Stimulated activated naive CD8-positive, alpha-beta T cell treated with anti-CD3 and anti-CD28 coated beads, Interleukin-15, Interleukin-2, amounts not matched to agents 100 ng/mL and 50 ng/mL, for 24 hours (primary cell): Measurements from ENCODE around the gene KRTAP19-6.

ENCODE experiments used
- H3K27ac Mint-ChIP-seq: one replicate; pipeline ENCODE4 v1.8.0; 2021; ENCODE audit warnings: mild to moderate bottlenecking, mixed read lengths
- H3K27me3 Mint-ChIP-seq: one replicate; pipeline ENCODE4 v1.8.0; 2021; ENCODE audit warnings: mixed read lengths
- H3K36me3 Mint-ChIP-seq: one replicate; pipeline ENCODE4 v1.8.0; 2021; ENCODE audit warnings: low read depth, mixed read lengths
- H3K4me1 Mint-ChIP-seq: one replicate; pipeline ENCODE4 v1.8.0; 2021; ENCODE audit warnings: low read depth, mixed read lengths
- H3K4me3 Mint-ChIP-seq: one replicate; pipeline ENCODE4 v1.8.0; 2021; ENCODE audit warnings: mild to moderate bottlenecking, mixed read lengths
- H3K9me3 Mint-ChIP-seq: one replicate; pipeline ENCODE4 v1.8.0; 2021; ENCODE audit warnings: mixed read lengths

The KRTAP19-6 gene, protein sequence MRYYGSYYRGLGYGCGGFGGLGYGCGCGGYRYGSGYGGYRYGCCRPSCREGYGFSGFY

DNA sequence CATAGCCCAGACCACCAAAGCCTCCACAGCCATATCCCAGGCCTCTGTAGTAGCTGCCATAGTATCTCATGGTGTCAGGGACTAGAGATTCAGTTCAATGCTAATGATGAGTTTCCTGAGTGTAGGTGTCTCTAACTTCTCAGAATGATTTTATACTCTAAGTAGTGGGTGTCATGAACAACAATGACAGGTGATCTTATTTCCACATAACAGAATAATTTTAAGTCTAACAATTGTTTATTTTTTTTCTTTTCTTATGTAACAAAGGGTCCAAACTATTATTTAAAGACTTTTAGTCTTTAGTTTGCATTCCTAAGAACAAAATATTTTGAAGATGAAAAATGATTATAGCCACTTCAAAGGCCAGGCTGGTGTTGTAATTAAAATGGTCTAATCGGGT is at the start of gene KRTAP19-6:
KRTAP19-6 (minus strand) TSS at position 101 of the 400 bp plus-strand sequence; CDS start at position 70, 31 bp downstream.
- no peak within 1 kb of the TSS for H3K27ac Mint-ChIP-seq

GRCh38 chr21:30590297-30590696 is 48.6 kb upstream of the KRTAP19-6 start, which contains the start of gene KRTAP22-2:
Gene KRTAP22-2, minus strand, starts transcription at chr21:30590397.
- H3K36me3 Mint-ChIP-seq: no peaks in the 10 kb centered on the region

More for the DNA sequence above, at the start of gene KRTAP19-6:
- Mint-ChIP-seq H3K4me1 (no peaks in the 10 kb centered on the region), H3K4me3 (no peak within 1 kb of the TSS), H3K9me3 (peaks cover 12% of the 10 kb centered on the region), H3K36me3 (no peaks in the 10 kb centered on the region), H3K27me3 (no peaks in the 10 kb centered on the region)

GRCh38 chr21:30582870-30583269 is 41.2 kb upstream of the KRTAP19-6 start:
- H3K4me1 Mint-ChIP-seq: no peaks in the 10 kb centered on the region
- H3K27ac Mint-ChIP-seq: no peak overlapping the region
- H3K4me3 Mint-ChIP-seq: no peak overlapping the region
- no peaks in the 10 kb centered on the region for H3K36me3 Mint-ChIP-seq
- H3K27me3 Mint-ChIP-seq: no peaks in the 10 kb centered on the region
- no peaks in the 10 kb centered on the region for H3K9me3 Mint-ChIP-seq

More at GRCh38 chr21:30590297-30590696, 48.6 kb upstream of the KRTAP19-6 start, which contains the start of gene KRTAP22-2:
- Mint-ChIP-seq H3K4me1 (no peaks in the 10 kb centered on the region), H3K9me3 (no peaks in the 10 kb centered on the region), H3K27ac (no peak within 1 kb of the TSS), H3K4me3 (no peak within 1 kb of the TSS), H3K27me3 (no peaks in the 10 kb centered on the region)

GRCh38 chr21:30580132-30580531 is 38.5 kb upstream of the KRTAP19-6 start:
- no peak overlapping the region for H3K4me3 Mint-ChIP-seq
- H3K27ac Mint-ChIP-seq: no peak overlapping the region
- H3K36me3 Mint-ChIP-seq: no peaks in the 10 kb centered on the region
- H3K27me3 Mint-ChIP-seq: no peaks in the 10 kb centered on the region
- no peaks in the 10 kb centered on the region for H3K9me3 Mint-ChIP-seq
- no peaks in the 10 kb centered on the region for H3K4me1 Mint-ChIP-seq

GRCh38 chr21:30579346-30579745 is 37.7 kb upstream of the KRTAP19-6 start:
- Mint-ChIP-seq H3K27me3 (no peaks in the 10 kb centered on the region), H3K9me3 (peaks cover 4% of the 10 kb centered on the region), H3K4me1 (no peaks in the 10 kb centered on the region), H3K27ac (no peak overlapping the region), H3K36me3 (no peaks in the 10 kb centered on the region), H3K4me3 (no peak overlapping the region)

DNA sequence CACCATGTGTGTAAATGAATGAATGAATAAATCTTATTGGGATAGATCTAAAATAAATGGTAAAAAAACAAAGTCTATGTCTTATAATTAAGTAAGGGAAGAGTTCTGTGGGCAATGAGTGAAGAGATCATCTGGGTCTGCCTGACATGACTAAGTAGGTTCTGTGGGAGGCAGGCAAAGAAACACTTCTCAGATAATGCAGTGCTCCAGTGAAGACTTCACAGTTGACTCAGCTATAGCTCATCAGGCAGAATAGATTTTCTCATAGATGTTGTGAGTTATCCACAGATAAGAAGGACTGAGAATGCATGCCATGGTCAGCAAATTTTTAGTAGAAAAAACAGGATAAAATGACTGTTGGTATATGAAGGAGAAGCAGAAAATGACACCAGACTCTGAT is 36.1 kb upstream of the KRTAP19-6 start:
- Mint-ChIP-seq H3K4me3 (no peak overlapping the region), H3K27me3 (no peaks in the 10 kb centered on the region), H3K9me3 (peaks cover 4% of the 10 kb centered on the region), H3K36me3 (no peaks in the 10 kb centered on the region), H3K4me1 (no peaks in the 10 kb centered on the region), H3K27ac (no peak overlapping the region)

DNA sequence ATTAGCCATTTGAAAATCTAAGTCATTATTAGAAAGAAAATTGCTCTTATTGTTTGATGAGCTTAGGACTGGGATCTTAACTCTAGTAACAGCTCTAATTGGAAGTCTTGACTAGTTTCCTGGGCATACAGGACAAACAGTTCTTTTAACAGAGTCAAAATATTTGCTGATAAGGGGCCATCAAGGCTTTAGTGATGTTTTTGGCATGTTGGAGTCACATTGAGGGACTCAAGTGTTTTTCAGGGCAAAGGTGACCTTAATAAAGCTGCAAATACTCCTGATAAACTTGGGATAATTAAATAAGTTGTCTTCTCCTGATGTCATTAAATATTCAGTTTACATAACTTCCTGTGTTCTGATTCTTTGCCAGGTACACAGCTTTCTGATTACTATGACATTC is 26.0 kb upstream of the KRTAP19-6 start:
- Mint-ChIP-seq H3K4me3 (no peak overlapping the region), H3K9me3 (peaks cover 14% of the 10 kb centered on the region), H3K27ac (no peak overlapping the region), H3K36me3 (no peaks in the 10 kb centered on the region), H3K4me1 (no peaks in the 10 kb centered on the region), H3K27me3 (no peaks in the 10 kb centered on the region)

DNA sequence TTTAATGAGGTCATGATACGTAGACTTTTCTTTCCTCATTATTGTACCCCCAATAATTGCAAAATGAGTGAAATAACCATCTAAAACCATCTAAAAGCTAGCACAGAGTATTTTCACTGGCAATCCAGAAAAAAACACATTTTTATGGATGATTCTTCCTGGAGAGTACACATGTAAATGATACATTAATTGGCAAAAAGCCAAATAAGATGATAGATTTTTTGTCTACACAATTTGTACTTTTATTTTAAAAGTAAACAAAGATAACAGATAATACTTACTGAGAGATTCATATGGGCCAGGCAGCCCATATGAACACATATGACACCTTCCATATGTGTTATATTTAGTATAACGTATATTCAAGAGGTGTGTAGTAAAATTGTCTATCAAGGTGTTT is 22.0 kb upstream of the KRTAP19-6 start:
- Mint-ChIP-seq H3K4me1 (no peaks in the 10 kb centered on the region), H3K4me3 (no peak overlapping the region), H3K36me3 (no peaks in the 10 kb centered on the region), H3K27me3 (no peaks in the 10 kb centered on the region), H3K27ac (no peak overlapping the region), H3K9me3 (peaks cover 3% of the 10 kb centered on the region)

DNA sequence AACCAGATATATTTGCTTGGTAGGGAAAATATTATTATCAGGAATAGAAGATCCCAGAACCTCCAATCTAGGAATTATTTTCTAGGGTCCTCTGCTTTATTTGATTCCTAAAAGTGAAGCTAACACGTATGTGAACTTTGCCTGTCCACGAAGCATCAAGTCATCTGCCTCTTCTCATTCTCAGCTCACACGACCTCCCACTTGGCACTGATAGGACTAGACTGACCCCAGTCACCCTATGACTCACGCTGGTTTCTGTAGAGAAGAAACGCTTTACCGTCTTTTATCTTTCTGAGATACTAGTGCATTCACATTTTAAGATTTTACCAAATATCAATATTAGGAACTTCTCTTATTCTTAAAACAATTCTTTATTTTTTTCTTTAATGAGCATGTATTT is 21.4 kb upstream of the KRTAP19-6 start:
- Mint-ChIP-seq H3K27ac (no peak overlapping the region), H3K27me3 (no peaks in the 10 kb centered on the region), H3K36me3 (no peaks in the 10 kb centered on the region), H3K4me1 (no peaks in the 10 kb centered on the region), H3K9me3 (peaks cover 3% of the 10 kb centered on the region), H3K4me3 (no peak overlapping the region)

DNA sequence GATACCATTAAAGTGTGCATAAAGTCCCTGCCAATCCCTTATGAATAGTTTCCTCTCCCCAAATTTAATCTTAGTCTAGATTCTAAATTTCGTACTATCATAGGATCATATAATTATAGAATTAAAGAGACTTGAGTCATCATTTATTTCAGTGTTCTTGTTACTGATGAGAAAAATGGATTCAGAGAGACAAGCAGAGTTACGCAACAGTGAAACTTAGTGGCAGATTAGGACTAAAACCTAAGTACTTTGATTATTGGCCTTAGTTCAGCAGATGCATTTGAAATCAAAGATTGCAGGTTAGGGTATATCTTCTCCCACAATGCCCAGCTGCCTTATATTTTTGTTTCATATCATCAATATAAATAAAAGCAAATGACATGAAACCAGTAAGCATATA is 20.3 kb upstream of the KRTAP19-6 start:
- Mint-ChIP-seq H3K36me3 (no peaks in the 10 kb centered on the region), H3K27ac (no peak overlapping the region), H3K4me1 (no peaks in the 10 kb centered on the region), H3K9me3 (peaks cover 3% of the 10 kb centered on the region), H3K27me3 (no peaks in the 10 kb centered on the region), H3K4me3 (no peak overlapping the region)

DNA sequence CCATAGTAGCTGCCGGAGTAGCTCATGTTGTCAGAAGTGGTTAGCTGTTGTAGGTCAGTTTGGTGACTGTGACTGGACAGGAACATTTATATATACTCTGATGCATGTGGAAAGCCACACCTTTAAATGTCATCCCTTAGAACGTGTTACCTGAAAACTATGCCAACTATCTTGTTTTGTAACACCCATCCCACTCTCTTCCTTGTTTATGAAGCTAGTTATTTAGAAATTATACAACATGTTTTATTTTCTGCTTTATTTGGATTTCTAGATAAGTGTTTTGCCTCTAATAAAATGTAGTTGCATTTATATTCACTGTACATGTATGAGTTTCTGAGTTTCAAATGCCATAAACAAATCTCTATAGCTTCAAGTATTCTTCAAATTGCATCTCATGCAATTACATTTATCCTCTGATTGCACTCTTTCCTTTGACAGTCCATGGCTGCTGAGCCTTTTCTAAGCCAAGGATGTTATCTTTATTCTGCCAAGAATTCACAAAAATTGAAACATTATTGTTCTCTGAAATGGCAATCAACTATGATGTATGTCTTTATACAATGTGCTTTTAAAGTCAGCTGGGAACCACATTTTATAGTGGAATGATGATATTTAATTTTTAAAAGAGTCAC is 19.7 kb upstream of the KRTAP19-6 start, which contains the start of gene KRTAP19-7:
KRTAP19-7 (minus strand) TSS at position 51 of the 632 bp plus-strand sequence; CDS start at position 26, 25 bp downstream.
- Mint-ChIP-seq H3K27ac (no peak within 1 kb of the TSS), H3K4me3 (no peak within 1 kb of the TSS), H3K27me3 (no peaks in the 10 kb centered on the region), H3K4me1 (no peaks in the 10 kb centered on the region), H3K36me3 (no peaks in the 10 kb centered on the region), H3K9me3 (peaks cover 3% of the 10 kb centered on the region)

DNA sequence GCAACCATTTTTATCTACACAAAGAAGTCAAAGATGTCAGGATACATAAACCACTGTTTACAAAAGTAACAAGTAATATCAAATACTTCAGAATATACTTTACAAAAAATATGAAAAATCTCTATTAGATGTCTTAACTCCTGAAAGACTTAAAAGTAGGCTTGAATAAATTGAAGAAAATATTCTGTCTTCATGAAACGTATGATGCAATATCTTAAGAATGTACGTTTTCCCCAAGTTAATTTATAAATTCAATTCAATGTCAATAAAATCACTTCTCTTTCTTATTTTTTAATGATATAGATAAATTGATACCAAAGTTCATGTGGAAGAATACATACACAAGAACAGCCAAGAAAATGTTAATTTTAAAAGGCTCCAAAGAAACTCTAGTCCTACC is 13.4 kb upstream of the KRTAP19-6 start:
- no peaks in the 10 kb centered on the region for H3K4me1 Mint-ChIP-seq
- no peaks in the 10 kb centered on the region for H3K36me3 Mint-ChIP-seq

GRCh38 chr21:30552782-30553181 is 11.1 kb upstream of the KRTAP19-6 start:
- Mint-ChIP-seq H3K27ac (no peak overlapping the region), H3K4me1 (no peaks in the 10 kb centered on the region), H3K36me3 (no peaks in the 10 kb centered on the region), H3K27me3 (no peaks in the 10 kb centered on the region), H3K4me3 (no peak overlapping the region), H3K9me3 (peaks cover 8% of the 10 kb centered on the region)

More for the DNA sequence above, 13.4 kb upstream of the KRTAP19-6 start:
- Mint-ChIP-seq H3K4me3 (no peak overlapping the region), H3K27me3 (no peaks in the 10 kb centered on the region), H3K9me3 (peaks cover 8% of the 10 kb centered on the region), H3K27ac (no peak overlapping the region)

- no peak overlapping the region for H3K27ac Mint-ChIP-seq
- H3K36me3 Mint-ChIP-seq: no peaks in the 10 kb centered on the region
- H3K9me3 Mint-ChIP-seq: peaks cover 8% of the 10 kb centered on the region
- H3K4me1 Mint-ChIP-seq: no peaks in the 10 kb centered on the region
- H3K4me3 Mint-ChIP-seq: no peak overlapping the region
- no peaks in the 10 kb centered on the region for H3K27me3 Mint-ChIP-seq
Observed at GRCh38 chr21:30518876-30519275, 22.8 kb downstream of the KRTAP19-6 start.

DNA sequence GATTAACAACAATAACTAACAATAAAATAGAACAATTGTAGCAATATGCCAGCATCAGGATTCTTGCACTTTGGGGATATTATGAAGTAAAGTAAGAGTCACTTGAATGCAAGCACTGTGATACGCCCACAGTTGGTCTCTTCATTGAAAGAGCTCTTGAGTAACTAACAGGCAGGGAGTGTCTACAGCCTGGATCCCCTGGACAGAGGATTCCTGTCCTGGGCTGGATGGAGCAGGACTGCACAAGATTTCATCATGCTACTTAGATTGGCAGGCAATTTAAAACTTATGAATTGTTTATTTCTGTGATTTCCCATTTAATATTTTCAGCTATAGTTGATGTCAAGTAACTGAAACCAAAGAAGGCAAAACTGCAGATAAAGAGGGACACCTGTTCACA is 26.0 kb downstream of the KRTAP19-6 start:
- H3K27me3 Mint-ChIP-seq: no peaks in the 10 kb centered on the region
- no peaks in the 10 kb centered on the region for H3K4me1 Mint-ChIP-seq
- H3K4me3 Mint-ChIP-seq: no peak overlapping the region
- peaks cover 8% of the 10 kb centered on the region for H3K9me3 Mint-ChIP-seq
- no peaks in the 10 kb centered on the region for H3K36me3 Mint-ChIP-seq
- no peak overlapping the region for H3K27ac Mint-ChIP-seq
